Activated naive CD8-positive, alpha-beta T cell (primary cell): ENCODE data around the gene PPARA.

Experiments
- H3K27ac Mint-ChIP-seq: one replicate; pipeline ENCODE4 v1.8.0; 2021; ENCODE audit warnings: mixed read lengths
- H3K27me3 Mint-ChIP-seq: one replicate; pipeline ENCODE4 v1.8.0; 2021; ENCODE audit warnings: mixed read lengths
- H3K36me3 Mint-ChIP-seq: one replicate; pipeline ENCODE4 v1.8.0; 2021; ENCODE audit warnings: mixed read lengths
- H3K4me1 Mint-ChIP-seq: one replicate; pipeline ENCODE4 v1.8.0; 2021; ENCODE audit warnings: low read depth, mixed read lengths
- H3K4me3 Mint-ChIP-seq: one replicate; pipeline ENCODE4 v1.8.0; 2021; ENCODE audit warnings: mild to moderate bottlenecking, mixed read lengths
- H3K9me3 Mint-ChIP-seq: one replicate; pipeline ENCODE4 v1.8.0; 2021; ENCODE audit warnings: low read depth, mixed read lengths

The PPARA gene

DNA sequence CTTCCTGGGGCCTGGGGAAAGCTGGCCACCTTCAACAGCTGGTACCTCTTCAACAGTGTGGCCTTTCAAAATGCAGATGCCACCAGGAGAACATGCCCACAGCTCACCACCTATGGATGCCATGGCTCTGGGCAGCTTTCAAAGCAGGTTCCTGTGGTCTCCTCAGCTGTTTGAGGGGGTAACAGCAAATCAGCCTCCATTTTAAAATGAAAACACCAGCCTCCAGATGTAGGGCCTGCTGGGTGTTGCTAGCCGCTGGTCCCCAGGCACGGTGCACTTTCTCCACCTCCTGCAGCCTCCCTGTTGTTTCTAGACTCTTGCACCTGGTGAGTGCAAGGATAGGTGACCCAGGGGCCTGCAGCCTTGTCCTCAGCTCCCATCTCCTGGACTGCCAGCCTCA lies 89.7 kb downstream of the PPARA start:
- peaks cover 15% of the 10 kb centered on the region for H3K4me1 Mint-ChIP-seq
- H3K27ac Mint-ChIP-seq, result peak overlapping the region; percentile 70
- peaks cover 3% of the 10 kb centered on the region for H3K36me3 Mint-ChIP-seq
- H3K9me3 Mint-ChIP-seq, result no peaks in the 10 kb centered on the region
- no peaks in the 10 kb centered on the region for H3K27me3 Mint-ChIP-seq
- H3K4me3 Mint-ChIP-seq, result peak overlapping the region; percentile 27

DNA sequence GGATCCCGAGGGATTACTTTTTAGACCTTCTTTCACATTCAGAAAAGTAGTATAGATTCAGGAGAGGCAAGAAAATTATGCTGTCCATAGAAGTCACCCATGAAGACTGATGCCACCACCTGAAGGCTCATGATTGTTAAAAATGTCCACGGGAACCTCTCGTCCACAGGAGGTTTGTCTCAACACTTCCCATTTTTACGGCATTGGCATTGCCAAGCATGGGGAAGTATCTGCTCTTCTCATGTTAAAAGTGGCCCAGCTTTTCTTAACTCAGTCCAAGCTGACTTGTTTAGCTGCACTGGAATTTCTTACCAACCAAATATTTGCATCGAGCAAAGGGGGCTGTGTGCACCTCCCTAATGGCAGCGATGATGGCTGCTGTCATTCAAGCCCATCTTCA lies 90.2 kb downstream of the PPARA start:
- no peak overlapping the region for H3K4me3 Mint-ChIP-seq

DNA sequence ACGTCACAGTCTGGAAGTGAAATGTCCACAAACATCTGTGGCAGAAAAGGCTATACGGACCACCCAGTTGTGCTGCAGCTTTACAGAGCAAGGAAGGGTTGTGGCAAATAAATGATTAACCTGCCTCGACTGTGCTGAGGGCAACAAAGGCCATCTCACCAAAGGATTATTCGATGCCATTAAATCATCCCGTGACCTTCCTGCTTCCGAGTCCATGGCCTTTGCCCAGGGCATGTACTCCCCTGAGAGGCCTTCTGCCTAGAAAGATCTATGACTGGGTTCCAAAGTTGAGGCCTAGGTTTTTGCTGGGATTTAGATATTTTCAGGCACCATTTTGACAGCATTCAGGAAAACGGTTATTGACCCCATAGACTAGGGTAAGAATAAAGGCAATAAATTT lies 90.6 kb downstream of the PPARA start:
- no peak overlapping the region for H3K4me3 Mint-ChIP-seq
- H3K9me3 Mint-ChIP-seq, result no peaks in the 10 kb centered on the region

More for the DNA sequence above, 90.2 kb downstream of the PPARA start:
- Mint-ChIP-seq H3K4me1 (peaks cover 15% of the 10 kb centered on the region), H3K36me3 (peaks cover 2% of the 10 kb centered on the region), H3K27ac (no peak overlapping the region), H3K9me3 (no peaks in the 10 kb centered on the region), H3K27me3 (no peaks in the 10 kb centered on the region)

DNA sequence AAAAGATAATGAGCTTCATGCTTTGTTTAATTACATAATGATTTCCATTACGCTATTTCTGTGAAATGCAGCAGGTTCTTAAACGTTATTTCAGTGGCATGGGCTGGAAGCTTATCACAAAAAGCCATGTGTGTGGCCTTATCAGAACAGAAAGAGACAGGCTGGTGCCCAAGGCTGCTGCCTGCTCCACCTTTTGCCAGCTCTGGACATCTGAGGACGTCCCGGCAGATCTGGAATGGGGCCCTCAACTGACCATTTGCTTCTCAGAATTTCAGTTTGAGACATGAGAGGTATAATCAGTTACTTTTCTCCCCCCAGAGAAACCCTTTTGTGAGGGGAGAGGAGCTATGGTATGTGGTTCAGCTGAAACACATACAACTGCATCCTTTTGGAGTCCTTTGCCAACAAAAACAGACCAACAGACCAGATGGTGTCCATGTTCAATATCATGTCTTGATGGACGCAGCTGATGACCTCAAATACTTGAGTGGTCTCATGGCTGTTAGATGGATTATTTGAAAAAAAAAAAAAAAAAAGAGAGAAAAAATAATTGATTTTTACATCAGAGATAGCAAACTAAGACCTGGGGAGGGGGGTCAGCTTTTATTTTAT lies 91.2 kb downstream of the PPARA start:
- Mint-ChIP-seq H3K9me3 (no peaks in the 10 kb centered on the region), H3K4me3 (no peak overlapping the region), H3K27ac (no peak overlapping the region), H3K36me3 (peaks cover 3% of the 10 kb centered on the region), H3K27me3 (no peaks in the 10 kb centered on the region), H3K4me1 (peaks cover 16% of the 10 kb centered on the region)

More for the DNA sequence above, 90.6 kb downstream of the PPARA start:
- peaks cover 15% of the 10 kb centered on the region for H3K4me1 Mint-ChIP-seq
- H3K27me3 Mint-ChIP-seq, result no peaks in the 10 kb centered on the region
- H3K36me3 Mint-ChIP-seq, result peaks cover 4% of the 10 kb centered on the region
- H3K27ac Mint-ChIP-seq, result no peak overlapping the region

DNA sequence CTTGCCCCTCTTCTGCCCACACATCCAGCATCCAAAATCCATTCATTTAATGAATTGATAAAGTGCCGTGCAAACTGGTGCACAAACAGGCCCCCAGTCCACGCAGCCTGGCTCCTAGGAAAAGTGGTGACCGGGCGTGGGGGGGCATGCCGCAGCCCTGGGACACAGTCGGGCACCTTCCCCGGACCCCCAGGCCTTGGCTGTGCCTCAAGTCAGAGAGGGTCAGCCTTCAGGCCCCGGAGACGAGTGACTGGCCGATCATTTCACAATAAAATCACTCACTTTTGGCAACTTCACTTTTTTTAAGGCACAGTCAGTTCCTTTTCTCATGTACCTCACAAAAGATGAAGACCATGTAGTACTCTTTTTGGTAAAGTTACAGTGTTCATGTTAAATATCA lies 91.8 kb downstream of the PPARA start:
- Mint-ChIP-seq H3K27me3 (no peaks in the 10 kb centered on the region), H3K9me3 (no peaks in the 10 kb centered on the region), H3K4me3 (no peak overlapping the region), H3K36me3 (peaks cover 2% of the 10 kb centered on the region), H3K27ac (no peak overlapping the region), H3K4me1 (peaks cover 16% of the 10 kb centered on the region)

DNA sequence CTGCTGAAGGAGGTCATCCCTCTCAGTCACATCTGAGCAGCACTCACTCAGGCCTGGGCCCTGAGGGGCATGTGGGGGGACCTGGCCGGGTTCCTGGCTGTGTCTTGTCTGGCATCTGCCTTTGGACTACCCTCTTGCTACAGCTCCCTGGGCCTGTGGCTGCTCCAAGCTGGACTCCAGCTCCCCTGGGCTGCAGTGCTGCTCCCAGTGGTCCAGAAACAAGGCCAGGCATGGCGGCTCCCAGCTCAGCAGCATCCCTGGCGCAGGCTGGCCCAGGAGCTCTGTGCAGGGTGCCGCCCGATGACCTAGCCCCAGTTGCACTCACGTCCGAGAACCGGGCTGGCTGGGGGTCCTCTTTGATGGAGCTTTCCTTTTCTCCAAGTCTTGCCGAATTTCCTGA lies 94.4 kb downstream of the PPARA start:
- Mint-ChIP-seq H3K4me3 (no peak overlapping the region), H3K27me3 (no peaks in the 10 kb centered on the region), H3K9me3 (no peaks in the 10 kb centered on the region), H3K4me1 (peaks cover 17% of the 10 kb centered on the region), H3K27ac (no peak overlapping the region), H3K36me3 (peaks cover 2% of the 10 kb centered on the region)

DNA sequence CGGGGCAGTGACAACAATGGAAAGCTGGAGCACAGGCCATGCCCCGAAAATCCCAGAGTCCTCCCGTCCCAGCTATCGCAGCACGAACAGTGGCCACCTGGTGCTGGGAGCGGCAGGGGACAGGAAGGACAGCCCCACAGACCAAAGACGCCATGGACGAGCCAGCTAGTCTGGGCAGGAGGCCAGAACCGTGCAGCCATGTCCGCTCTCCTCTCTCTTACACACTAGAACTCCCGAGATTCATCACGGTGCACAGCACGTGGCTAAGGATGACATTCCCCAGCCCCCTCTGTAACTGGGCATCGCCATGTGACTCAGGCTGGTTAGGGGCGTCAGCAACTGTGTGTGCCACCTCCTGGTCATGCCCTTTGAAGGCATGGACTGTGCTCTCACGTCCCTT lies 95.2 kb downstream of the PPARA start:
- H3K27ac Mint-ChIP-seq, result no peak overlapping the region
- H3K27me3 Mint-ChIP-seq, result no peaks in the 10 kb centered on the region
- peaks cover 10% of the 10 kb centered on the region for H3K4me1 Mint-ChIP-seq
- H3K36me3 Mint-ChIP-seq, result peaks cover 2% of the 10 kb centered on the region
- H3K9me3 Mint-ChIP-seq, result no peaks in the 10 kb centered on the region
- H3K4me3 Mint-ChIP-seq, result no peak overlapping the region

DNA sequence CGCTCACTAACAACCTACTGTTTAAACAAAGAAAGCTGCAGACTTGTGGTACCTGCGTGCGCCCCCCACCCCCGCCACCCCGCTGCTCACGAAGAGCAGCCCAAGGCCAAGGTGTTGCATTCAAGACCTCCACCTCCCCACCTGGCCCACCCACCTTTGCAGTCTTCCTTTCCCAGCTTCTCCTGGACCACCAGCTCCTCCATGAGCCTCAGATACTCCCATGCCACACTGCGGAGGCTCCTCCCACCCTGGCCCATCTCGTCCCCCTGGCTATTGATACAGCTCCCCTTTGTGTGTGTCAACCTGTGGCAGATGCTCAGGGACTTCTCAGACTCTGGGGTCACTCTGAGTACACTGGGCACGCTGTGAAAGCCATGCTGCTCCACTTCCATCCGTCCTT lies 95.9 kb downstream of the PPARA start:
- H3K27ac Mint-ChIP-seq, result no peak overlapping the region
- H3K9me3 Mint-ChIP-seq, result no peaks in the 10 kb centered on the region
- peaks cover 2% of the 10 kb centered on the region for H3K36me3 Mint-ChIP-seq
- peaks cover 10% of the 10 kb centered on the region for H3K4me1 Mint-ChIP-seq
- H3K27me3 Mint-ChIP-seq, result no peaks in the 10 kb centered on the region
- no peak overlapping the region for H3K4me3 Mint-ChIP-seq

DNA sequence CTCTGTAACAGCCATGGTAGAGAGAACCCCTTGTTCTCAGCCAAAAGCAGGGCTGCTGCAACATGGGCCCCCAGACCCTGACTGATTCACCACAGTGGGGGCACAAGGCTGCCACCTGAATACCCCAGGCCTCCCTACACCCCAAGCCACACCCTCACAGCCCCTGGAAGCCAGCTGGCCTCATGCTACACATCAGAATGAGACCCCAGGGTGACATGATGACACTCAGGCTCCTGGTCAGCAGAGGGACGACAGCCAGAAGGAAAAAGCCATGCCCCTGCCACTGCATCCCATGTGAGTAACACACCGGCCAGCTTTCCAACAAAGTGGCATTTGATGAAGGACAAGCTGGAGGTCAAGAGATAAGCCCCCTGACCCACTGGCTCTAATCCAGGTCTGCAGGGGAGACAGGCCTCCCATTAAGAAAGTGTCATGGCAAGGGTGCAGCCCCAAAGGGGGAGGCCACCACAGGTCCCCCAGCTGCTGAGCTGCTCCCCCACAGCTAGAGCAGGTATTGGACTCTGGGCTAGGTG lies 97.2 kb downstream of the PPARA start:
- Mint-ChIP-seq H3K27ac (no peak overlapping the region), H3K36me3 (peaks cover 2% of the 10 kb centered on the region), H3K27me3 (no peaks in the 10 kb centered on the region), H3K4me1 (peaks cover 18% of the 10 kb centered on the region), H3K9me3 (no peaks in the 10 kb centered on the region), H3K4me3 (peak overlapping the region; percentile 5)

DNA sequence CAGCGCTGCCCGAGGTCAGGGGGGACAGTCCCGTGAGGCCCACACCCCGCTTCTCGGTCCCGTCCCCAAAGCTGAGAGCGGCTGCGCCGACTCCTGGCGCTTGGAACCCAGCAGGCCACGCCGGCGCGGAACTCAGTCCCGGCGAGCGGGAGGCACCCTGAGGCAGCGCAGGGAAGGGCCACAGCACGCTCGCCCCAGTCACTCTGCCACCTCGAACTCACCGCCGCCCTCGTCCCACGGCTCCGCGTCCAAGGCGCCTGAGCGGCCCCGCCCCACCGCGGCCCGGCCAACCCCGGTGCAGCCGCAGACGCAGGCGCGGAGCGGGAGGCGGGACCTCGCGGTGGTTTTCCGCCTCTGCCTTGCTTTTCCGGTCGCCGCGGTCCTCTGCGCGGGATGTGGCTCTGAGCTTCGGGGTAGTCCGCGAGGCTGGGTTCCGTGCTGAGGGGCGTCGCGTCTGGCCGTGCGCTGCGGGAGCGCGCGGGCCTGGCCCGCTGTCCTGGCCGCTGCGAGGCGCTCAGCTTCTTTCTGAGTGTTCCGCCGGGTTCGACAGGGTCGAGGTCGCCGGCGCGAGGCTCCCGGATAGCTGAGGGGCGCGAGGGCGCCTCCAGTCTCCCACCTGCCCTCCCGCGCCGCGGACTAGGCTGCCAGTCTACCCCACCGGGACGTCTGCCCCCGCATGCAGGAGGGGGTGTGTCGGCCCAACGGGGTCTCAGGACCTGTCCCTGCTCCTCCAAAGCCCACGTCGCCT lies 99.9 kb downstream of the PPARA start, which contains the start of gene CDPF1:
TSS of gene CDPF1 (minus strand) at position 259 of the 748 bp plus-strand sequence. CDS start 2,009 bp downstream, outside the sequence.
- Mint-ChIP-seq H3K27me3 (no peaks in the 10 kb centered on the region), H3K9me3 (no peaks in the 10 kb centered on the region), H3K27ac (peak within 1 kb of the TSS; percentile 76), H3K4me3 (peak within 1 kb of the TSS; percentile 81), H3K4me1 (peaks cover 27% of the 10 kb centered on the region), H3K36me3 (peaks cover 2% of the 10 kb centered on the region)

DNA sequence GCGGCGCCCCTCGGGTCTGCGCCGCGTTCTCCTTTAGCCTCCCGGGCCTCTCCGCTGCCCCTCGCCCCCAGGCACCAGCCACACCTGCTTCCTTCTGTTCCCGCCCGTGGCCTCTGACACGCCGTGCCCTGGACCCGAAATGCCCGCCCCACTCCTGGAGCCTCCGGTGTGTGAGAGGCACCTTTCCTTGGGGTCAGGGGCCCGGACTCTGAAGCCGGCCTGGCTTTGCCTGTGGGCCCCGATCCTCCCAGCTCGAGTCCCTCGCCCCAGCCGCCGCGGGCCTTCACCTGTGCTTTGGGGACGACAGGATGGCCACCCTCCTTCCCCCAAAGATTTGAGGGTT lies 100.4 kb downstream of the PPARA start:
- Mint-ChIP-seq H3K27me3 (no peaks in the 10 kb centered on the region), H3K9me3 (no peaks in the 10 kb centered on the region), H3K27ac (peak overlapping the region; percentile 76), H3K4me1 (peaks cover 27% of the 10 kb centered on the region), H3K4me3 (peak overlapping the region; percentile 81), H3K36me3 (no peaks in the 10 kb centered on the region)

DNA sequence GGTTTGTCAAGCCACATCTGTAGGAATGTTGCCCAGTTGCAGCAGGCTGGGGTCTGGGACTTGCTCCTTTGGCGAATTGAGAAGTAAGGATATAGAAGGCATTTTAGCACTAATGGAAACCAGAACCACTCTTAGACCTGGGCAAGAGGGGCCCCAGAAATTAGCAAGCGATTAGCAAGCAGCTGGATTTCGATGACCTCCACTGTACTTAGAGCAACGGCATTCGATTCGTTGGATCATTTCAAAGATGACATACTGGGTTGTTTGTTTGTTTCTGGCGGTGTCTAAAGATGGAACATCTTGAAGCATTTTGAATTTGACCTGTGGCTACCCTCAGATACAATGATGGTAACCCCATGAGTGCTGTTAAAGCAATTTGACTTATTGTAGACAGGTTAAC lies 100.9 kb downstream of the PPARA start:
- Mint-ChIP-seq H3K27ac (peak overlapping the region; percentile 76), H3K4me1 (peaks cover 26% of the 10 kb centered on the region), H3K4me3 (peak overlapping the region; percentile 81), H3K27me3 (no peaks in the 10 kb centered on the region), H3K9me3 (no peaks in the 10 kb centered on the region), H3K36me3 (no peaks in the 10 kb centered on the region)

DNA sequence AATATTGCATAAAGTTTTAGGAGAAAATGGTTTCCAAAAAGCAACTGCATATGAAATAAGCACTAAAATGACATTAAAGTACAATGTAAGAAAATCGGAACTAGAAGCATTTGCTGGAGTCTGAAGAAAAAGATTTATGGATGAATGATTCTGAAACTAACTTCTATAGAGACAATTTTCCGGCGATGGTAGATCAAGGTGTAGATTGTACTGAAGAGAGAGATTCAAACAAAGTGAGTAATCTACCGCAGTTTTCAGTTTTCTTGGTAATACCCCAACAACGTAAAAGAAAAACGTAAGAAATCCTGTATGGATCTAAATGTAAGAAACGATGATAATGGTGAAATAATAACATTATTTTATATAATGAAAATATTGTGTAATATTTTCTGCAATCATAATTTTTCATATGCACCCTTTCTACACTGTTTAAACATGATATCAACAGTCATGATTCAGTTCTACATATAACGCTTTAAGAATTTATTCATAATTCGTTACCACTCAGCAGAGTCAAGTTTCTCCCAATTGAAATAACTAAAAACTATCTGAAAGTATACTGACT lies 101.6 kb downstream of the PPARA start:
- H3K27ac Mint-ChIP-seq, result peak overlapping the region; percentile 50
- no peaks in the 10 kb centered on the region for H3K36me3 Mint-ChIP-seq
- H3K4me1 Mint-ChIP-seq, result peaks cover 25% of the 10 kb centered on the region
- peak overlapping the region; percentile 81 for H3K4me3 Mint-ChIP-seq
- no peaks in the 10 kb centered on the region for H3K27me3 Mint-ChIP-seq
- no peaks in the 10 kb centered on the region for H3K9me3 Mint-ChIP-seq

DNA sequence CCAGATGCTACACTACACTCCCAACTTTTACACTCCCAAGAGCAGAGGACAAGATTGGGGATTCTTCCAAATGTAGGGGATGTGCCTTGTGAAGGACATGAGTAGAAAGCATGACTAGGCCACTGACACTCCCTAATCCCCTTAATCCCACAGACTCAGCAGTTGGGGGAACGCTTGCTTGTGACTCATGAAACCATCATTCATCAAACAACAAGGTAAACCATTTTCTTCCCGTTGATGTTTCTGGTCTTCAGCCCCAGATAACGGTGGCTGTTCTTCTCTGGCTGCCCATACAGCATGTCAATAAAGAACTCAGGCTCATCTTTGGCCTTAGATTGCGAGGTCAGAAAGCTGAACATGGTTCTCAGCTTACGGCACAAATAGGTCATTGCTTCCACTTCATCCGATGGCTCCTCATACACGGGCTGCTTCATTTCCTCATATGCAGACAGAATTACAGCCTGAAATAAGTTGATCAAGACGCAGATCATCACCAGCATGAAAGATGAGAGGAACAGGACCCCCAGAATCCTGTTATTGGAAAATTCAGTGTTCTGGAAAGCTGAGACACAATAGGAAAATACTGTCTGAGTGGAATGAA lies 106.1 kb downstream of the PPARA start:
- Mint-ChIP-seq H3K27ac (no peak overlapping the region), H3K4me1 (peaks cover 13% of the 10 kb centered on the region), H3K9me3 (peaks cover 5% of the 10 kb centered on the region), H3K4me3 (no peak overlapping the region), H3K27me3 (peaks cover 23% of the 10 kb centered on the region), H3K36me3 (no peaks in the 10 kb centered on the region)

DNA sequence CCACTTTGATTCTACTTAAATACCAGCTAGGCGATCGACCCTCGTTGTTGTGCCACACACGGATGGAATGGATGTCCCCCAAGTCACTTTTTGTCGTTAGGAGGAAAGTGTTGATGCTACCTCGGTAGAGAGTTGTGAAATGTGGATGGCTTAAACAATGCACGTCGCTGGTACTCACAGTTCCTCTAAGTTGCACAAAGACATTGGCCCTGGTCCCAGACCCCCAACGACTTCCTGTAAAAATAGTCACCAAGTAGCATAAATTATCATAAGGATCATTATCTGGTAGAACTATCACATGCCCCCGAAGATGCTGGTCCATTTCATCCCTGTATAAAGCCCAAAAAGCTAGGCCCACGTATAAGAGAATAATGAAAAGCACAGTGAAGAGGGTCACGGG lies 109.0 kb downstream of the PPARA start:
- H3K4me3 Mint-ChIP-seq, result no peak overlapping the region
- H3K36me3 Mint-ChIP-seq, result no peaks in the 10 kb centered on the region
- H3K27ac Mint-ChIP-seq, result no peak overlapping the region
- peaks cover 39% of the 10 kb centered on the region for H3K27me3 Mint-ChIP-seq
- peaks cover 4% of the 10 kb centered on the region for H3K4me1 Mint-ChIP-seq
- peaks cover 5% of the 10 kb centered on the region for H3K9me3 Mint-ChIP-seq
